ENCODE results near the gene CRTC3. TPM values are rescaled to one million over a fixed set of nuclear protein-coding genes. Genes with fewer than 3 reads are reported as not detected.

The CRTC3 gene
- total RNA-seq, 6 experiments from 2014 or later: 8.4 to 16.2 (median 11.3) TPM

- no peak overlapping the region for H3K4me3 ChIP-seq
- no peaks in the 10 kb centered on the region for H3K27me3 ChIP-seq
- no peak for ATAC-seq
- H3K9me3 ChIP-seq: no peaks in the 10 kb centered on the region
- no peak for DNase-seq
- intact Hi-C loops (cut with DNase I): loop anchor here in 1 of 2 donors (10.0 kb wide), 1 partner anchor 275 kb away; no protein-coding TSS in a partner anchor
- peaks cover 0 to 31% (median 11%) of the 10 kb centered on the region in 4 donors for H3K4me1 ChIP-seq
- H3K36me3 ChIP-seq: no peaks in the 10 kb centered on the region
- TF ChIP-seq POLR2A (IDR thresholded peaks at IDR 0.05) (no peak), CTCF (IDR thresholded peaks at IDR 0.05) (no peak)
- WGBS (ENCODE audit: insufficient coverage, low coverage, low lambda C conversion rate, missing lambda C conversion rate): 82% methylated on average over 6 of the region's 6 CpGs
- no peak overlapping the region for H3K27ac ChIP-seq
Measured at GRCh38 chr15:90599644-90600043, 69.9 kb downstream of the CRTC3 start.

GRCh38 chr15:90600954-90601353, 71.2 kb downstream of the CRTC3 start:
- 93% methylated on average over 7 of the region's 7 CpGs for WGBS (ENCODE audit: insufficient coverage, low coverage, low lambda C conversion rate, missing lambda C conversion rate)

GRCh38 chr15:90603893-90604292, 74.2 kb downstream of the CRTC3 start:
- TF ChIP-seq CTCF (IDR thresholded peaks at IDR 0.05) (peak; percentile 42 to 58 (median 49)), POLR2A (IDR thresholded peaks at IDR 0.05) (no peak)
- Histone ChIP-seq H3K36me3 (peaks cover 0 to 5% (median 0%) of the 10 kb centered on the region in 4 donors), H3K4me3 (no peak overlapping the region), H3K9me3 (no peaks in the 10 kb centered on the region), H3K27me3 (no peaks in the 10 kb centered on the region), H3K4me1 (no peaks in the 10 kb centered on the region), H3K27ac (no peak overlapping the region)
- ATAC-seq (peak; percentile 58 to 66 (median 62)), DNase-seq (no peak)
- intact Hi-C loops (cut with DNase I): loop anchor here in 1 of 2 donors (10.0 kb wide), 1 partner anchor 279 kb away; no protein-coding TSS in a partner anchor
- WGBS (ENCODE audit: insufficient coverage, low coverage, low lambda C conversion rate, missing lambda C conversion rate): 82% methylated on average over 4 of the region's 4 CpGs

More at GRCh38 chr15:90600954-90601353, 71.2 kb downstream of the CRTC3 start:
- intact Hi-C loops (cut with DNase I): loop anchor here in 1 of 2 donors (10.0 kb wide), 1 partner anchor 276 kb away; no protein-coding TSS in a partner anchor
- TF ChIP-seq CTCF (IDR thresholded peaks at IDR 0.05) (no peak), POLR2A (IDR thresholded peaks at IDR 0.05) (no peak)
- ATAC-seq (no peak), DNase-seq (no peak)
- peaks cover 0 to 20% (median 8%) of the 10 kb centered on the region in 4 donors for H3K4me1 ChIP-seq
- H3K27ac ChIP-seq: no peak overlapping the region
- no peak overlapping the region for H3K4me3 ChIP-seq
- H3K36me3 ChIP-seq: no peaks in the 10 kb centered on the region
- H3K9me3 ChIP-seq: no peaks in the 10 kb centered on the region
- H3K27me3 ChIP-seq: no peaks in the 10 kb centered on the region

- H3K27me3 ChIP-seq: no peaks in the 10 kb centered on the region
- peaks cover 0 to 5% (median 0%) of the 10 kb centered on the region in 4 donors for H3K36me3 ChIP-seq
- ATAC-seq (no peak), DNase-seq (no peak)
- intact Hi-C loops (cut with DNase I): loop anchor here in 1 of 2 donors (10.0 kb wide), 1 partner anchor 282 kb away; no protein-coding TSS in a partner anchor
- TF ChIP-seq POLR2A (IDR thresholded peaks at IDR 0.05) (no peak), CTCF (IDR thresholded peaks at IDR 0.05) (no peak)
- no peaks in the 10 kb centered on the region for H3K9me3 ChIP-seq
- no peaks in the 10 kb centered on the region for H3K4me1 ChIP-seq
- 95% methylated on average over 7 of the region's 7 CpGs for WGBS (ENCODE audit: insufficient coverage, low coverage, low lambda C conversion rate, missing lambda C conversion rate)
- no peak overlapping the region for H3K27ac ChIP-seq
- no peak overlapping the region for H3K4me3 ChIP-seq
Measured at GRCh38 chr15:90606641-90607040, 76.9 kb downstream of the CRTC3 start.
